Inflammatory macrophage treated with lipopolysaccharide for 1 hour (primary cell): ENCODE results near the gene KLC3.
"Not testable (repeated sequence)": the region's sequence is repeated elsewhere in the genome, so short reads cannot be mapped to it uniquely, and the experiment has no call there.

Experiments
- DNase-seq, 2 donors: peaks; one replicate each; pipeline ENCODE4 v3.0.0-alpha.2; 2020 to 2022

Gene KLC3

DNA sequence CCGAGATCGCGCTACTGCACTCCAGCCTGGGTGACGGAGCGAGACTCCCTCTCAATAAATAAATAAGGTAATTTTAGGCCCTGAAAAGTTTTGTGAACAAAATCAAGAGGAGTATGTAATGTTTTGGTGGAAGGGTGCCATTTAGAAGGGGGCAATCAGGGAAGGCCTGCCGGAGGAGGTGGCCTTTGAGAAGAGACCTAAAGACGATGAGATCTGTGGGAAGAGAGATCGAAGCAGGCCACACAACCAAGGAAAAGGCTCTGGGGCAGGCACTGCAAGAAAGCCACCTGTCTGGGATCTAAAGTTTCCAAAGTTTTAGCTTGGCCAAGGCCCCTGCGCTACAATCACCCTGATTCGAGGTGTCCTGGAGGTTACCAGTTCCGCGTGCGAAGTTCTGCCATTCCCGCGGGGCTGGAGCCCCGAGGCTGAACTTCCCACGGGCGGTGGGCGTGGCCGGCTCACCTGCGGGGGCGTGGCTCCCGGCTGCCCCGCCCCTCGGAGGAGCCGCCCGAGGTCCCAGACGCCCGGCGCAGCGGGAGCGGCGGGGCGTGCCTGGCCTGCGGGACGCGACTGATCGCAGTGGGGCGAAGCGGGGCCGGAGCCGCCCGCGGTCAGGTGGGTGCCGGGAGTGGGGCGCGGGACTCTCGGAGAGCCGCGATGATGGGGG is at the start of gene KLC3:
Gene KLC3 (plus strand): TSS at position 519 of the 667 bp plus-strand sequence. CDS start 4,792 bp downstream, outside the sequence.
- no peak for DNase-seq

DNA sequence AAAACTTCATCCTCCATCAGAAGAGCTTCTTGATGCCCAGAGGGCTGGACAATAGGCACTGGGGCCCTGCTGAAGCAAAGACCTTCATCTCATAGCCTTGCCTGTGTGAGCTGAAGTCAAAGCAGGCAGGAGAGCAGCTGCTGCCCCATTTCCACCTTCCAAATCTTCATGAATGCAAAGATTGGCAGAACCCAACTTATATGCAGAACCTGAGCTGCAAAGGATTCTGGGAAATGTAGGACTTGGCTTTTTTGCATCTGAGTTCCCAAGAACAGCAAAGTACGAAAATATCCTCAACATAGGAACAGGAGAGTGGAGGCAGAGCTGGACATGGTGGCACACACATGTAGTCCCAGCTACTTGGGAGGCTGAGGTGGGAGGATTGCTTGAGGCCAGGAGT is 48.7 kb upstream of the KLC3 start:
- no peak for DNase-seq

DNA sequence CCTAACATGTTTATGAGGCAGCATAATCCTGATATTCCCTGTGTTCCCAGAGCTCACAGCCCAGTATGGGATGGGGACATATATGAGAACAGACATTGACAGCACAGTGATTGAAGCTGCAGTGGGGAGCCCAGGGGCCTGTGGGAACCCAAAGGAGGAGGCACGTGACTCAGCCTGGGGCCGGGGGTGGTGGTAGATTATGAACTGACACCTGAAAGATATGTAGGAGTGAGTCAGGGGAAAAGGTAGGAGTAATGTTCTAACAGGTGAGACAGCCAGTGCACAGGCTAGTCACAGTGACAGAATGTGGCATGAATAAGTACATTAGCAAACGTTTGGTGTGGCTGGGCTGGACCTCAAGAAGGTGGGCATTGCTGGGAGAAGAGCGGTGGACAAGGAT is 46.9 kb upstream of the KLC3 start:
- no peak for DNase-seq

DNA sequence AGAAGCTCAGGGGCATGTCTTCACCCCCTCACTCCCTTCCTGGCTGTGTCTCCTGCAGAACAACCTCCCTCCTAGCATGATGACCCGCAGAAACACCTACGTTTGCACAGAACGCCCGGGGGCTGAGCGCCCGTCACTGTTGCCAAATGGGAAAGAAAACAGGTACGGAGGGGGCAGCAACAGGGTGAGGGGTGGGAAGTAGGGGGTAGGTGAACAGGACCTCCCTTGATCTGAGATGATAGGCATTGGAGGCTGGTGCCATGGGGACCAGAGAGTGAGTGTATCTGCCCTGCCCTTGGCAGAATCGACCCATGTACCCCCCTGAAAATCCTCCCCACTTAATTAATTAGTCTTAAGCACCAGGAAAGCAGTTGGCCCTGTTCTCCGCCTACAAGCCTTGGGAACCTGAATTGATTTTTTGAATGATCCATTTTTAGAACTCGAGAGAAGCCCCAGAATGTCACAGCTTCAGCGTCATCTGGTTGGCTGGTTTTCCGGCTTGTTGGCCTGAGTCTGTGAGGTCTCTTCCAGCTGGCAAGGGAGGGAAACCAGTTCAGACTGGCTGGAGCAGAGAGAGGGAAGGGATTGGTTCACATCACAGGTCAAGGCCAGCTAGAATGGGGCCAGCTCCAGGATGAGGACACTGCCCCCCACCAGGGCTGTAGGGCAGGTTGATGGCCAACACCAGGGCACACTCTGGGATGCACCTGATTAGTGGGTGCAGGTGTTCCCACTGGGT is 46.1 kb upstream of the KLC3 start:
- DNase-seq = no peak

DNA sequence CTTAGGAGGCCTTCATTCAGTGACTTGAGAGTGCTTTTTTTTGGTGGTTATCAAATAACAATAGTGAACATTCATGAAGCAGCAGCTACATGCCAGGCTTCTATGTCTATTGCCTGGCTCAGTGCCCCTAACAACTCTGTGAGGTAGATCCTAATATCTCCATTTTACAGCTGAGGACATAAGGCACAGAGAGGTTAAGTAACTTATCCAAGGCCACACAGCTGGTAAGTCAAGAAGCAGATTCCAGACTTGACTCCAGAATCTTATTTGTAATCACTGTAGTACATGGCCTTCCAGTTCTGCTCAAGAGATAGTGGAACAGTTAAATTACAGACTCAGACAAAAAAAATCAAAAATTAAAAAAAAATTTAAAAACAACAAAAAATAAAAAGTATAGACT is 44.7 kb upstream of the KLC3 start:
- DNase-seq = no peak

DNA sequence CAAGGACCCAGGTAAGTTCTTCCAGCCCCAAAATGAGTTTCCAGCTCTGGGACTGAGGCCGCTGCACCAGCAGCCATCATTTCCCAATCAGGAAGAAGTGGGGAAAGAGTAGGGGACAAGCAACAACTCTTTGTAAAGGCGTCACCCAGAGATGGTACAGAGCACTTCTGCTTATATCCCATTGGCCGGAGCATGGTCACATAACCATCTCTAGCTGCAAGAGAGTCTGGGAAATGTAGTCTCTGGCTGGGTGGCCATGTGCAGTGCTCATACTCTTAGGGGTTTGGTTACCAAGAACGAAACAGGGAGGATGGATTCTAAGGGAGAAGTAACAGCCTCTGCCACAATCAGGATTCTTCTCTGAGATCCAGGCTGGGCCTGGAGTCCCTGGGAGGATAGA is 44.2 kb upstream of the KLC3 start:
- DNase-seq = peak; percentile 67 to 79

DNA sequence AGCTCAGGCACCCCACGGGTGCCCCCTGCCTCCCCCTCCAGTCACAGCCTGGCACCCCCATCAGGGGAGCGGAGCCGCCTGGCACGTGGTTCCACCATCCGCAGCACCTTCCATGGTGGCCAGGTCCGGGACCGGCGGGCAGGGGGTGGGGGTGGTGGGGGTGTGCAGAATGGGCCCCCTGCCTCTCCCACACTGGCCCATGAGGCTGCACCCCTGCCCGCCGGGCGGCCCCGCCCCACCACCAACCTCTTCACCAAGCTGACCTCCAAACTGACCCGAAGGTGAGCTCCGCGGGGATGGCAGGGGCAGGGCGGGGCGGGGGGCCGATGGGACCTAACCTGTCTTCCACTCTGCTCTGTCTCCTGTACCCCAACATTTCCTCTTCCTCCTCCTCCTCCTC is 42.9 kb upstream of the KLC3 start:
- DNase-seq = no peak

DNA sequence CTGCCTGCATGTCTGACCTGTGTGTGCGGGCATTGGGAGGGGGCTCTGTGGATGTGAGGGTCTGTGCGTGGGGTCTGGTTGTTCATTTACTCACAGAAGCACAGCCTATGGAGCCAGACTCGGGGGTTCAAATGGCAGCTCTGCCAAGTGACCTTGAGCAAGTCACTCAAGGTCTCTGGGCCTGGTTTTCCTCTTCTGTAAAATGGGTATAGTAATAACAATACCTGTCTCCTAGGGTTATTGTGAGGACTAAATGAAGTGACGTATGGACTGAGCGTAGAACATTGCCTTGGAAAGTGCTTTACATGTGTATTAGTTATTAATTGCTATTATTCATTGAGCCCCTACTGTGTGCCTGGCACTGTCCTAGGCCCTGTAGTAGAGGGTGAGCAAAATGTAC is 42.3 kb upstream of the KLC3 start:
- no peak for DNase-seq

DNA sequence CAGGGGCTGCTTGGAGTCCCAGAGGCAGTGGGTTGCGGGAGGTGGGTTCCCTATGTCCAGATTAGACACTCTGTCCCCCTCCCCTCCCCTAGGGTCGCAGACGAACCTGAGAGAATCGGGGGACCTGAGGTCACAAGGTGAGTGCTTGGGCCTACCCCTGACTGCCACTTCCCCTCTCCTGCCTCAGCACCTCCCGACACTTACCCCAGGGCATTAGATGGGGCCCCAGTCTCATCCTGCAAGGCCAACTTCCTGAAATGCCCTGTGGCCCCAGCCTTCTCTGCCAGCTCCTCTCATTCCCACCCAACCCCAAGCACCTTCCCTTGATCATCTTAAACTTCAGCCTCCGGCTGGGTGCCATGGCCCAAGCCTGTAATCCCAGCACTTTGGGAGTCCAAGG is 40.8 kb upstream of the KLC3 start:
- DNase-seq = no peak

DNA sequence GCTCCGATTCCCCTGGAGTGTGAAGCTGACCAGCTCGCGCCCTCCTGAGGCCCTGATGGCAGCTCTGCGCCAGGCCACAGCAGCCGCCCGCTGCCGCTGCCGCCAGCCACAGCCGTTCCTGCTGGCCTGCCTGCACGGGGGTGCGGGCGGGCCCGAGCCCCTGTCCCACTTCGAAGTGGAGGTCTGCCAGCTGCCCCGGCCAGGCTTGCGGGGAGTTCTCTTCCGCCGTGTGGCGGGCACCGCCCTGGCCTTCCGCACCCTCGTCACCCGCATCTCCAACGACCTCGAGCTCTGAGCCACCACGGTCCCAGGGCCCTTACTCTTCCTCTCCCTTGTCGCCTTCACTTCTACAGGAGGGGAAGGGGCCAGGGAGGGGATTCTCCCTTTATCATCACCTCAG is 38.1 kb upstream of the KLC3 start:
- DNase-seq = no peak

DNA sequence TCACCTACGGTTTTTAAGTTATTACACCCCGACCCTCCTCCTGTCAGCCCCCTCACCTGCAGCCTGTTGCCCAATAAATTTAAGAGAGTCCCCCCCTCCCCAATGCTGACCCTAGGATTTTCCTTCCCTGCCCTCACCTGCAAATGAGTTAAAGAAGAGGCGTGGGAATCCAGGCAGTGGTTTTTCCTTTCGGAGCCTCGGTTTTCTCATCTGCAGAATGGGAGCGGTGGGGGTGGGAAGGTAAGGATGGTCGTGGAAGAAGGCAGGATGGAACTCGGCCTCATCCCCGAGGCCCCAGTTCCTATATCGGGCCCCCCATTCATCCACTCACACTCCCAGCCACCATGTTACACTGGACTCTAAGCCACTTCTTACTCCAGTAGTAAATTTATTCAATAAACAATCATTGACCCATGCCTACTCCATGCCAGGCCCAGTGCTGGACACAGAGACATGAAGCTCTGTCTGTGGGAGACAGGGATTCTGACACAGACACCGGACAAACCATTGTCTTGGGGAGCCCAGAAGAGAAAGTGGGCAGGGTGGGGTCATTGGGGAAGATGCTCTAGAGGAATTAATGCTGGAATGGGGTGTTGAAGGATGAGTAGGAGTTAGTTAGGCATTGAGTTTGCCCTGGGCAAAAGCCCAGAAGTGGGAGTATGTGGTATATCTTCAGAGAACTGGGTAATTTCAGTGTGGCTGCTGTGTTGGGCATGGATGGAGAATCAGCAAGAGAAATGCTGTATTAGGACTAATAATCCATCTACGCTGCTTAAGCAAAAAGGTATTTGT is 37.1 kb upstream of the KLC3 start:
- no peak for DNase-seq

DNA sequence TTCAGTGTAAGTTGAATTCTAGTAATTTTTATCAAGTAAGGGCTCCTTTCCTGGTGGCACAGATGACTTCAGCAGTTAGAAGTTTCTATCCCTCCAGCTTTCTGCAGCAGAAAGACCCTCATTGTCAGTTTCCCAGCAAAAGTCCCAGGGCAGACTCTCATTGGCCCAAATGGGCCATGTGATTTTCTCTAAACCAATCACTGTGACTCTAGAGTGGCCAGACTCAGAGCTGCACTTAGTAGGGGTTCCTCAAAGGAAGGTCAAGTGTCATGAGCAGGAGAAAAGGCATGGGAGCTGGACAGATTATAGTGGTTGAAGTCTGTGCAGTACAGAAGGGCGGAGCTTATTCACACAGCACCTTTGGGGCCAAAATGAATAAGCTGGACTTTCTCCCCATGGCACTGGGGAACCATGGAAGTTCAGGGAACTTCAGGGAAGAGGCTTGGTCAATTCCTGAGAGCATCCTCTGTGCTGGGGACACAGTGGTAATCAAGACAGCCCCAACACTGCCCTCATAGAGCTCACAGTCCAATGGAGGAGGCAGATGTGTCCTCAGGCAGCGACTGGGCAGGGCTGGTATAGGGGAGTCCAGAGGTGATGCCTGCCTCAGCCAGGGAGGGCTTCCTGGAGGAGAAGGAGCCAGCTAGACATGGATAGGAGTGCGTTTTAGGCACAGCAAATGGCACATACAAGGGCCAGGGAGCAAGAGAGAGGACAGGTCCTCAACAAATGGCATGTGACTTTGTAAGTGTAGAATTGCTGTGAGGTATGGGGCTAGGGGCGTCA is 36.2 kb upstream of the KLC3 start:
- DNase-seq = no peak

DNA sequence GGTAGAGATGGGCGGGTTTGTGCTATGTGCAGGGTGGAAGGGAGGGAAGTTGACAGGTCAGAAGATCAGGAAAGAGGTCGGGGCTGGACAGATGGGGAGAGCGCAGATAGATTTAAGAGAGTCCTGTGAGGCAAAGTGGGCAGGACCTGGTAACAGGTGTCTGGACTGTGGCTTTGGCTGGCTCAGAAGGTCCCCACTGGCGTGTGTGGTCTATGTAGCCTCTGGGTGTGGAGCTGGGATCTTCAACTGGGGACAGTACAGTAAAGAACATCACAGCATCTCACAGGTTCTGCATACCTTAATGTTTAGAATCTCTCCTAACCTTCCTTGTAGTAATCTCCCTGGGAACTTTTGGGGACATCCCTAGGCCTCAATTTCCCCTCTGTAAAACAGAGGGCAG is 35.5 kb upstream of the KLC3 start:
- DNase-seq = no peak

DNA sequence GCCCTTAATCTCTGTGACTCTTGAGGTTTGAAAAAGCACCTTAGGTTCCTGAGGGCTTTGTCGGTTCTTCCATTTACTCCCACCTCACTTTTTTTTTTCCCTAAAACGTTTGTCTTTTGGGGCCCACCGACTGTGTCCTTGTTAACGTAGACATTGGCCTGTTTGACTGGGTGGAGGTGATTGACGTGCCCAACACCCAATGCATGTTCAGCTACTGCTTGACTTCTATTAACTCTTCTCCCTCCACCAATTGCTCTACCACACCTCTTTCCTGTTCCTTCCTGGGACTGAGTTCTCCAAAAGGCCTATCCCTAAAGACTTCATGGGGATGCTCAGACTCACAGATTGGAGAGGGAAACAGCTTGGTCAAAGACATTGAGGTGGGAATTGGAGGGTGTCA is 35.1 kb upstream of the KLC3 start:
- no peak for DNase-seq

DNA sequence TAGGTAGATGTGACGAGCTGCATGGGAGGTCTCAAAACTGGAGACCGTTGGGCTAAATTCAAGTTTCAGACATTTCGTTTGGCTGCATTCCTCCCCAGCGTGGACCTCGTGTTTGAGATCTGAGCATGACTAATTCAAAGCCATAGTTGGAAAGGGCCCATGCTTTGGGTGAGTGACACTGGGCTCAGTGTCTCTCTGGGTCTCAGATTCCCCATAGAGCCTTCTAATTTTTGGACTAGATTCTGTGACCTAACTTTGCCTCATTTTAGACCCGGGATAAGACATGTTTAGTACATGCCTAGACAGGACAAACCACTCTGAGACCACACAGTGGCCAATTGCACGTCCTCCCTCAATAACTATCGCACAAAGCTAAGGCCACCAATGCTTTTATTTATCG is 34.5 kb upstream of the KLC3 start:
- DNase-seq = no peak

DNA sequence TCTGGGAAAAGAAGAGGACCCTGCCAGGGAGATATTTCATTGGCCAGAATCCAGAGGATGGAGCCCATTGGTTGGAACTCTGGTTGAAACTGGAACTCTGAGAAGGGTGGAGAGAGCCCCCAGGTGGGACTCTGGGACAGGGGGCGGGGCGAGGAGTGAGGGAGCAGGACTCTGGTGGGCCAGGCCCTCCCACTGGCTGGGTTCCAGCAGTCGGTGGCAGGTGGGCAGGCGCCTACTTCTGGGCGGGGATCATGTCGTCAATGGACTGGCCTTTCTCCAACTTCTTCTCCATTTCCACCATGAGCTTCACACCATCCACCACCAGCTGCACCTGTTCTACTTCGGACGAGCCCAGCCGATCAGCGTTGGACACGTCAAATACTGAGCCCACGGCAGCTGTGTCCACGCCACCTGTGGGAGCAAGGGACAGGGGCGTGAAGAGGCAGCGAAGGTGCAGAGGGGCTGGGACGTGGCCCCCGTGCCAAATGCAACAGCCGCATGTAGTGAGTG is 34.0 kb upstream of the KLC3 start:
- DNase-seq = no peak

DNA sequence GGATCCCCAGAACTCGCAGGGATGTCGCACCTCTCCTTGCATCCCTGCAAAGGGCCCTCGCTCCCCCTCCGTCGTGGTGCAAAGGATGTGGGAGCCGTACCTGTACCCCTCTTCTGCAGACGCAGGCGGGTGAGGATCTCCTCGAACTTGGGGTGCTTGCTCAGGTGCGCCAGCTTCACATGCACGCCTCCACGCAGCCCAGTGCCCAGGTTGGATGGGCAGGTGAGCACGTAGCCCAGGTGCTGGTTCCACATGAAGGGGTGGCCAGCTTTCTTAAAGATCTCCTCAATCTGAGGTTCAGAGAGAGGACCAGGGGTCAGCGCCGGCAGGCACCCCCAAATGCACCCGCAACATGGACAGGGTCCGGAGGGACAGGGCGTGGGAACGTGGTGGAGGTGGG is 33.2 kb upstream of the KLC3 start:
- no peak for DNase-seq

DNA sequence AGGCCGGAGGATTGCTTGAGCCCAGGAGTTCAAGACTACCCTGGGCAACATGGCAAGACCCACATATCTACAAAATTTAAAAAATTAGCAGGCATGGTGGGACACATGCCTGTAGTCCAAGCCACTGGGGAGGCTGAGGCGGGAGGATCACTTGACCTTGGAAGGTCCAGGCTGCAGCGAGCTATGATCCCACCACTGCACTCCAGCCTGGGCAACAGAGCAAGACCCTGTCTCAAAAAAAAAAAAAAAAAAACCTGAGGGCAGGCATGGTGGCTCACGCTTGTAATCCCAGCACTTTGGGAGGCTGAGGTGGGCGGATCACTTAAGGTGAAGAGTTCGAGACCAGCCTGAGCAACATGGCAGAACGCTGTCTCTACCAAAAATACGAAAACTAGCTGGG is 31.2 kb upstream of the KLC3 start:
- DNase-seq = not testable (repeated sequence)

DNA sequence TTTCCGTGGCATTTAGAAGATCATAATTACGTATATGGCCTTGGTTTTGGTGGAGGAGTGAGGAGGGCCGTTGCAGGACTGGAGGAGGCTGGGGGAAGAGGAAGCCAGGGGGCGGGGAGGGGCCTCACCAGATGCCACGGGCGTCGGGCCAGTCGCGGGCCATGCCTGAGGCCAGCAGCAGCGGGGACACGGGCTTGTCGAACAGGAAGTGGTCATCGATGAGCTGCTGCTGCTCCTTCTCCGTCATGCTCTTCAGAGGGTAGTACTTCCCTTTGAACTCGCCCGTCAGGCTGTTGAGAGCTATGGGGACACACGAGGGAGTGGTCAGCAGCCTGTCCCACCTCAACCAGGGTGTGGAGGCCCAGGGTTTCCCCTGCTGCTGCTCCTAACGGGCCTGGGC is 28.9 kb upstream of the KLC3 start:
- DNase-seq = peak; percentile 5 to 39

DNA sequence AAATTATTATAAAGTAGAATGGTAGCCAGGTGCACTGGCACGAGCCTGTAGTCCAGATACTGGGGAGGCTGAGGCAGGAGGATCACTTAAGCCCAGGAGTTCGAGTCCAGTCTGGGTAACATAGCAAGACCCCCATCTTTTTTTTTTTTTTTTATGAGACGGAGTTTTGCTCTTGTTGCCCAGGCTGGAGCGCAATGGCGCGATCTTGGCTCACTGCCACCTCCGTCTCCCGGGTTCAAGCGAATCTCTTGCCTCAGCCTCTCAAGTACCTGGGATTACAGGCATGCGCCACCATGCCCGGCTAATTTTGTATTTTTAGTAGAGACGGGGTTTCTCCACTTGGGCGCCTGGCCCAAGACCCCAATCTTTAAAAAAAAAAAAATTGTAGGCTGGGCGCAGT is 28.3 kb upstream of the KLC3 start:
- DNase-seq = not testable (repeated sequence)

DNA sequence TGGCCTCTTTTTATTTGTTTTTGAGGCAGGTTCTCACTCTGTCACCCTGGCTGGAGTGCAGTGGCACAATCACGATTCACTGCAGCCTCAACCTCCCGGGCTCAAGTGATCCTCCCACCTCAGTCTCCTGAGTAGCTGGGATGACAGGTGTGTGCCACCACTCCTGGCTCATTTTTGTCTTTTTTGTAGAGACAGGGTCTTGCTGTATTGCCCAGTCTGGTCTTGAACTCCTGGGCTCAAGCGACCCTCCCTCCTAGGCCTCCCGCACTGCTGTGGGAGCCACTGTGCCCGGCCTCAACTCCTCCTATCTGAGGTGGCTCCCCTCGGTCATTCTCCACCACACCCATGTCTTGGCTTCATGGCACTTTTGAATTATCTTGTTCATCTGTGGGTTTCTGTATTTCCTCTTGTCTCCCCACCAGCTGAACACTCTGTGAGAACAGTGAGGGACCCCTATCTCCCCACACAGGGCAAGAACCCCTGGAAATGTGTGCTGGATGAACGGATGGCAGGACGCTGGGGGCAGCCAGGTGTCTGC is 25.8 kb upstream of the KLC3 start:
- no peak for DNase-seq

DNA sequence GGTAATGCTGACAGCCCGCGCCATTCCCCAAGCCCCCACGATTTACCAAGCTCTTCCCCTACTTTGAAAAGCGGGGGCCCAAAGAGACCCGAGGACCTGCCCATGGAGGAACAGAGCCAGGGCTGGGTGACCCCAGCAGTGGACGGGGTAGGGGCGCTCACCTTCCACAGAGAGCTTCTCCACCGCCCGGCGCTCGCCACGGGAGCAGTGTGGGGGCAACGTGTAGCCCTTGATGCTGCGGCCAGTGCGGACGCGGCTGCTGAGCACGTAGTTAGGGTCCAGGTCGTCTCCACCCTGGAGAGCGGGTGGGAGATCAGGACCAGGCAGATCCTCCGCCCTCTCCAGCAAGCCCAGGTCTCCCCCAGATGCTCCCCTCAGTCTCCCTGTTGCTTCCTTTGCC is 25.2 kb upstream of the KLC3 start:
- no peak for DNase-seq
